Mesendoderm (in vitro differentiated cells): ENCODE results near the gene KERA.
"Not testable (repeated sequence)": the region's sequence is repeated elsewhere in the genome, so short reads cannot be mapped to it uniquely, and the experiment has no call there.

Experiments
- DNase-seq: peaks from one replicate; pipeline ENCODE4 v3.0.0; 2013
- H2AK5ac ChIP-seq: 2 replicates; pipeline ENCODE4 v1.6.1; 2013; ENCODE audit warnings: low read length, inconsistent platforms
- H2BK120ac ChIP-seq: 2 replicates; pipeline ENCODE4 v1.6.1; 2013; ENCODE audit warnings: low read depth, mild to moderate bottlenecking, low read length, moderate library complexity, mixed read lengths
- H2BK15ac ChIP-seq: replicated peaks from 2 replicates; pipeline ENCODE4 v1.6.1; 2013; ENCODE audit warnings: low read depth, mild to moderate bottlenecking, moderate library complexity
- H2BK5ac ChIP-seq: 2 replicates; pipeline ENCODE4 v1.6.1; 2013; ENCODE audit warnings: low read length, inconsistent platforms
- H3K18ac ChIP-seq: 2 replicates; pipeline ENCODE4 v1.6.1; 2013; ENCODE audit warnings: mild to moderate bottlenecking, low read length, mixed read lengths
- H3K23ac ChIP-seq: one replicate; pipeline ENCODE4 v1.6.1; 2013; ENCODE audit warnings: low read length
- H3K27ac ChIP-seq: 2 replicates; pipeline ENCODE4 v1.5.1; 2013; ENCODE audit warnings: low read depth, mild to moderate bottlenecking, inconsistent platforms, low read length, moderate library complexity
- H3K27me3 ChIP-seq: 2 replicates; pipeline ENCODE4 v1.6.1; 2013; ENCODE audit warnings: low read length, control low read depth, mild to moderate bottlenecking, inconsistent platforms; ENCODE audit not compliant: insufficient read depth, poor library complexity
- H3K36me3 ChIP-seq: 2 replicates; pipeline ENCODE4 v1.6.1; 2013; ENCODE audit warnings: low read length, inconsistent platforms; ENCODE audit not compliant: control insufficient read depth, insufficient read depth
- H3K4ac ChIP-seq: one replicate; pipeline ENCODE4 v1.6.1; 2013; ENCODE audit warnings: low read depth, mild to moderate bottlenecking, low read length, moderate library complexity
- H3K4me1 ChIP-seq: 2 replicates; pipeline ENCODE4 v1.6.1; 2013; ENCODE audit warnings: low read depth, low read length, inconsistent platforms; ENCODE audit not compliant: control insufficient read depth
- H3K4me2 ChIP-seq: 2 replicates; pipeline ENCODE4 v1.6.1; 2013; ENCODE audit warnings: low read length
- H3K4me3 ChIP-seq: 2 replicates; pipeline ENCODE4 v1.5.1; 2013; ENCODE audit warnings: mild to moderate bottlenecking, low read length
- H3K56ac ChIP-seq: one replicate; pipeline ENCODE4 v1.6.1; 2013; ENCODE audit warnings: low read length
- H3K79me1 ChIP-seq: 2 replicates; pipeline ENCODE4 v1.6.1; 2013; ENCODE audit warnings: low read length, inconsistent platforms
- H3K79me2 ChIP-seq: 2 replicates; pipeline ENCODE4 v1.6.1; 2013; ENCODE audit warnings: mild to moderate bottlenecking, low read length; ENCODE audit not compliant: control insufficient read depth, insufficient read depth
- H3K9ac ChIP-seq: 2 replicates; pipeline ENCODE4 v1.6.1; 2013; ENCODE audit warnings: low read length, inconsistent platforms
- H4K5ac ChIP-seq: one replicate; pipeline ENCODE4 v1.6.1; 2013; ENCODE audit warnings: low read length
- H4K8ac ChIP-seq: one replicate; pipeline ENCODE4 v1.6.1; 2013; ENCODE audit warnings: low read depth, mild to moderate bottlenecking, control low read depth, low read length, moderate library complexity
- WGBS: extraction: QIAGEN DNeasy Blood & Tissue Kit; methylation state at CpG from one replicate; pipeline ENCODE4 v1.1.7; 2013; ENCODE audit warnings: low lambda C conversion rate, missing lambda C conversion rate; ENCODE audit not compliant: insufficient coverage; ENCODE audit errors: extremely low coverage; 5-methylcytosine and 5-hydroxymethylcytosine counted together

The KERA gene

DNA sequence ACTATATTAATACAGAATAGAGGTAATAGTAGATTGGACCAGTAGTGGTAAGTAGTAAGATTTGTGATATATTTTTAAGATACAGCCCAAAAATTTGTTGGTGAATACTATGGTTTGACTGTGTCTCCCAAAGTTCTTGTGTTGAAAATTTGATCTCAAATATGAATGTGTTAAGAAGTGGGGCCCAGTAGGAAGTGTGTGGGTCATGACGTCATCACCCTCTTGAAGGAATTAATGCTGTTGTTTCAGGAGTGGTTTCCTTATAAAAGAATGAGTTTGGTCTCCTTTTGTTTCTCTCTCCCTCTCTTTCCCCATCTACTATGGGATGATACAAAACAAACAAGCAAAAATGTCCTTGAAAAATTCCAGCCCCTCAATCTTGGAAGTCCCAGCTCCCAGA, 37.1 kb upstream of the KERA start:
- H4K8ac ChIP-seq, result no peak overlapping the region
- H3K27ac ChIP-seq, result no peak overlapping the region
- H3K23ac ChIP-seq, result no peak overlapping the region
- no peak overlapping the region for H3K4ac ChIP-seq
- H2BK5ac ChIP-seq, result no peak overlapping the region
- DNase-seq, result no peak
- H2AK5ac ChIP-seq, result no peak overlapping the region
- H3K9ac ChIP-seq, result no peak overlapping the region
- WGBS, result no CpG with 5 or more reads among the region's 1 CpG
- H4K5ac ChIP-seq, result no peak overlapping the region
- H3K4me2 ChIP-seq, result no peak overlapping the region
- no peaks in the 10 kb centered on the region for H3K79me1 ChIP-seq
- H3K56ac ChIP-seq, result no peak overlapping the region
- H2BK15ac ChIP-seq, result no peak overlapping the region
- H3K79me2 ChIP-seq, result no peaks in the 10 kb centered on the region
- H3K27me3 ChIP-seq, result no peaks in the 10 kb centered on the region
- no peaks in the 10 kb centered on the region for H3K36me3 ChIP-seq
- H3K4me1 ChIP-seq, result no peaks in the 10 kb centered on the region
- no peak overlapping the region for H2BK120ac ChIP-seq
- no peak overlapping the region for H3K18ac ChIP-seq
- no peak overlapping the region for H3K4me3 ChIP-seq

DNA sequence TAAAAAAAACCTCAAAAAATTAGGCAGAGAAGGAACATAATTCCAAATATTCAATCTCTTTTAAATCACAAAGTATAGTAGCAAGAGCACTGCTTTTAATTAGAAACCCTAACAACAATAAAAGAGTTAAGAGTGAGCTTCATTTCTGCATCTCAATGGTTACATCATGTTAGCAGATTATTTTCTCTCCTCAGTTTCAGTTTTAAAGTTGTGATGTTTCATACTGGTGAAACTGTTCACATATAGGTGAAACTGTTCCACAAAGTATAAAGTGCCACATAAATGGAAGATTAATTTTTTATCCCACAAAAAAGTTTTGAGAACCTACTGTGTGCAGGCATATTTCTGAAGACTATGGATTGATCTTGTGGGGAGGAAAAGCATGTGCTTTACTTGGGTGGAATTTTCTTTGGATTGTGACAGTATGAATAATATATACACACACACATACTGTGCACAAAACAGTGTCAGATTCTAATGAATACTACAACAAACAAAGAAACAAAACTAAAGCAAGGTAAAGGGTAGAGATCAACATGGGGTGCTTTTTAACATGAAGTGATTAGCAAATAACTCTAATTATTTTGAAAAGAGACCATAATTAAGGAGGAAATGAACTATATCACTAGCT, 36.3 kb upstream of the KERA start:
- H4K5ac ChIP-seq, result no peak overlapping the region
- no peak overlapping the region for H3K9ac ChIP-seq
- no peaks in the 10 kb centered on the region for H3K4me1 ChIP-seq
- no peak overlapping the region for H3K27ac ChIP-seq
- no peak overlapping the region for H3K18ac ChIP-seq
- no peak overlapping the region for H2BK15ac ChIP-seq
- H2AK5ac ChIP-seq, result no peak overlapping the region
- H3K79me1 ChIP-seq, result no peaks in the 10 kb centered on the region
- H3K27me3 ChIP-seq, result no peaks in the 10 kb centered on the region
- no peak overlapping the region for H4K8ac ChIP-seq
- no peaks in the 10 kb centered on the region for H3K36me3 ChIP-seq
- H2BK120ac ChIP-seq, result no peak overlapping the region
- H3K4ac ChIP-seq, result no peak overlapping the region
- no peak overlapping the region for H3K56ac ChIP-seq
- no peak overlapping the region for H3K4me3 ChIP-seq
- no peak overlapping the region for H3K23ac ChIP-seq
- no peaks in the 10 kb centered on the region for H3K79me2 ChIP-seq
- no peak overlapping the region for H2BK5ac ChIP-seq
- no peak for DNase-seq
- H3K4me2 ChIP-seq, result no peak overlapping the region

DNA sequence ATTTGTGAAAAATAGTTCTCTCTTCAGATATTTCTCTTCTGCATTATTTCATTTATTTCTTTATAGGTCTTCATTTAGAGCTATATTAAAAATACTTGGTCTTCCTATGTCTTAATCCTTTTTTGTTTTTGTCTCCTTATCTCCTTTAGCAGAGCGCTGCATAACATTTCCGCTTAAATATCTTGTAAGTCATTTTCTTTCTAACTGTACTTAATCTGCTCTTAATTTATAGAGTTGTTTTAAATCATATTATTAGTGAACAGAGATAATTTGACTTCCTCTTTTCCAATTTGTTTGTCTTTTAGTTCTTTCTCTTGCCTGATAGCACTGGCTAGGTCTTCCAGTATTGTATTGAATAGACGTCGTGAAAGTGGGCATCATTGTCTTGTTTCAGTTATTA, 35.5 kb upstream of the KERA start:
- H3K9ac ChIP-seq, result no peak overlapping the region
- no peak overlapping the region for H2BK15ac ChIP-seq
- no peaks in the 10 kb centered on the region for H3K36me3 ChIP-seq
- no peak overlapping the region for H3K4ac ChIP-seq
- no peak overlapping the region for H4K5ac ChIP-seq
- H3K23ac ChIP-seq, result no peak overlapping the region
- no peak overlapping the region for H2AK5ac ChIP-seq
- no peak overlapping the region for H2BK5ac ChIP-seq
- H3K4me1 ChIP-seq, result no peaks in the 10 kb centered on the region
- no peak overlapping the region for H3K4me3 ChIP-seq
- WGBS, result no CpG with 5 or more reads among the region's 4 CpGs
- DNase-seq, result no peak
- no peaks in the 10 kb centered on the region for H3K79me1 ChIP-seq
- H3K4me2 ChIP-seq, result no peak overlapping the region
- H3K79me2 ChIP-seq, result no peaks in the 10 kb centered on the region
- H3K27me3 ChIP-seq, result no peaks in the 10 kb centered on the region
- H3K27ac ChIP-seq, result no peak overlapping the region
- no peak overlapping the region for H2BK120ac ChIP-seq
- no peak overlapping the region for H3K18ac ChIP-seq
- H4K8ac ChIP-seq, result no peak overlapping the region
- H3K56ac ChIP-seq, result no peak overlapping the region

DNA sequence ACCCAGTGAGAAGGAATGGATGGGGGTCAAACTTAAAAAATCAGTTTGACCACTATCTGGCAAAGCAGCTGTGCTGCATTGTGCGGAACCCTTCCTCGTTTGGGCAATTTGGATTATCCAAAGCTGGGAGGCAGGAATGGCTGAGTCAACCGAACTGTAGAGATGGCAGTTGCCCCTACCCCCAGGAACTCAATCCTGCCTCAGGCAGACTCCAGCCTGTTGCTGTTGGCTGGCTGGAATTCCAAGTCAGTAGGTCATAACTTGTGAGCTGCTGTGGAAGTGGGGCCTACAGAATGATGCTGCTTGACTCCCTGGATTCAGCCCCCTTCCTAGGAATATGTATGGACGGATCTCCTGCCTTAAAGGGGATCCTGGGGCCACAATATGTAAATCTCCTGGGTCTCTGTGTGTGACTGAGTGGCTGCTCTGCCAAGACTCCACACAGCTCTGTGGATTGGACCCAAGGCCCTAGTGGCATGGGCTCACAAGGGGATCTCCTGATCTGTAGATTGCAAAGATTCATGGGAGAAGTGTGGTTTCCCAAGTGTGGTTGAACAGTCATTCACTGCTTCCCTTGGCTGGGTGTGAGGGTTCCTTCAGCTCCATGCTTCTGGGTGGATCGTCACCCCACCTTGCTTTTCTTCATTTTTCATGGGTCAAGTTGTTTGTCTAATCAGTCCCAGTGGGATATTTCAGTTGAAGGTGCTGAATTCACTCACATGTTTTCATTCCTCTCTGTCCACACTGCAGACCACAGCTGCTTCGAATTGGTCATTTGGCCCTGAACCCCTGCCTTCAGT, 34.3 kb upstream of the KERA start:
- WGBS, result no CpG with 5 or more reads among the region's 6 CpGs
- Histone ChIP-seq H3K4me2 (no peak overlapping the region), H2AK5ac (no peak overlapping the region)

DNA sequence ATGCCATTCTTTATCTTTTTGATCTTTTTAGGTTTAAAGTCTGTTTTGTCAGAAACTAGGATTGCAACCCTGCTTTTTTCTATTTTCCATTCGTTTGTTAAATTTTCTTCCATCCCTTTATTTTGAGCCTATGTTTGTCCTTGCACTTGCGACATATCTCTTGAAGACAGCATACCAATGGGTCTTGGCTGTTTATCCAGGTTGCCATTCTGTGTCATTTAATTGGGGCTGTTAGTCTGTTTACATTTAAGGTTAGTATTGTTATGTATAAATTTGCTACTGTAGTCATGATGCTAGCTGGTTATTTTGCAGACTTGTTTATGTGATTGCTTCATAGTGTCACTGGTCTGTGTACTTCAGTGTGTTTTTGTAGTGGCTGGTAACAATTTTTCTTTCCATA, 32.1 kb upstream of the KERA start:
- not testable (repeated sequence) for H2BK5ac ChIP-seq, H3K79me2 ChIP-seq, H3K18ac ChIP-seq, H3K9ac ChIP-seq, H3K23ac ChIP-seq, H3K79me1 ChIP-seq, H3K36me3 ChIP-seq, H3K4me1 ChIP-seq, H4K8ac ChIP-seq, H3K4ac ChIP-seq, H3K4me3 ChIP-seq, H4K5ac ChIP-seq, DNase-seq, H2AK5ac ChIP-seq, H3K4me2 ChIP-seq, H3K56ac ChIP-seq, H3K27me3 ChIP-seq, H2BK15ac ChIP-seq, H2BK120ac ChIP-seq, H3K27ac ChIP-seq
- no CpG with 5 or more reads among the region's 2 CpGs for WGBS

More for the DNA sequence above, 34.3 kb upstream of the KERA start:
- Histone ChIP-seq H2BK15ac (no peak overlapping the region), H3K79me1 (no peaks in the 10 kb centered on the region), H3K4me1 (no peaks in the 10 kb centered on the region), H3K27me3 (no peaks in the 10 kb centered on the region), H3K56ac (no peak overlapping the region), H2BK120ac (no peak overlapping the region), H3K9ac (no peak overlapping the region), H3K36me3 (no peaks in the 10 kb centered on the region), H4K8ac (no peak overlapping the region), H4K5ac (no peak overlapping the region), H3K4ac (no peak overlapping the region), H3K4me3 (no peak overlapping the region), H3K23ac (no peak overlapping the region), H3K18ac (no peak overlapping the region), H3K79me2 (no peaks in the 10 kb centered on the region), H3K27ac (no peak overlapping the region), H2BK5ac (no peak overlapping the region)
- no peak for DNase-seq

DNA sequence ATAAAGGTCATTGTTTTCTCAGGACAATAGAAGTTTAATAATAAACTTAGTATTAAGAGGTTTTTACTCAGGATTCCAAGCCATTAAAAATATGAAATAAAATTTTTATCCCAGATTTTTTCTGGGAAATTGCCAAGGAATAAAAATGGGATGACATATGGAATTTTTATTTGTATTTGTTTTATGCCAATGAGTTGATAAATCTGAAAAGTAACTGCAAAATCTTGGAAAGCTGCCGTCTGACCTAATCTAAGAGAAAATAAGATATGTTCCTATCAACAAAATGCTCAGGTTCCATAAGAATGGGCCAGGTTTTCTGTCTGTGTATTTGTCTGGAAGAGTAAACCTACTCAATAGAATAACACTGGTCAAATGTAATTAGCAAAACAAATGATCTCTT, 22.2 kb upstream of the KERA start:
- H3K4me3 ChIP-seq, result no peak overlapping the region

More for the DNA sequence above, 22.2 kb upstream of the KERA start:
- Histone ChIP-seq H3K27me3 (no peaks in the 10 kb centered on the region), H3K4me2 (no peak overlapping the region), H3K4ac (no peak overlapping the region), H4K8ac (no peak overlapping the region), H3K9ac (no peak overlapping the region), H3K36me3 (no peaks in the 10 kb centered on the region), H2AK5ac (no peak overlapping the region), H3K56ac (no peak overlapping the region), H3K4me1 (peaks cover 5% of the 10 kb centered on the region), H3K18ac (no peak overlapping the region), H3K27ac (no peak overlapping the region), H3K79me2 (no peaks in the 10 kb centered on the region), H3K23ac (no peak overlapping the region), H2BK120ac (no peak overlapping the region), H2BK5ac (no peak overlapping the region), H3K79me1 (no peaks in the 10 kb centered on the region), H2BK15ac (no peak overlapping the region), H4K5ac (no peak overlapping the region)
- DNase-seq, result no peak
- WGBS, result no CpG with 5 or more reads among the region's 1 CpG
